ENCODE measurements around the gene ARCN1.

Gene ARCN1

GRCh38 chr11:118633979-118634378, 61.8 kb downstream of the ARCN1 start:
- H3K4me3 ChIP-seq (ENCODE audit: low read depth, low read length): no peak overlapping the region
- no peak for DNase-seq (ENCODE audit: low read depth)

GRCh38 chr11:118634431-118635236, 62.4 kb downstream of the ARCN1 start:
- no peak for TF ChIP-seq CTCF (IDR thresholded peaks at IDR 0.05; ENCODE audit: insufficient read depth, low read depth, low read length, missing control alignments)
- no peak for DNase-seq (ENCODE audit: low read depth)
- H3K4me3 ChIP-seq (ENCODE audit: low read depth, low read length): no peak overlapping the region

More at GRCh38 chr11:118633979-118634378, 61.8 kb downstream of the ARCN1 start:
- TF ChIP-seq CTCF (IDR thresholded peaks at IDR 0.05; ENCODE audit: insufficient read depth, low read depth, low read length, missing control alignments): no peak

- H3K4me3 ChIP-seq (ENCODE audit: low read depth, low read length): no peak overlapping the region
- no peak for TF ChIP-seq CTCF (IDR thresholded peaks at IDR 0.05; ENCODE audit: insufficient read depth, low read depth, low read length, missing control alignments)
- DNase-seq (ENCODE audit: low read depth): no peak
Observed at GRCh38 chr11:118635237-118635591, 63.0 kb downstream of the ARCN1 start.

- no peak overlapping the region for H3K4me3 ChIP-seq (ENCODE audit: low read depth, low read length)
- DNase-seq (ENCODE audit: low read depth): no peak
- TF ChIP-seq CTCF (IDR thresholded peaks at IDR 0.05; ENCODE audit: insufficient read depth, low read depth, low read length, missing control alignments): no peak
Observed at GRCh38 chr11:118635642-118636041, 63.4 kb downstream of the ARCN1 start.

GRCh38 chr11:118636569-118637290, 64.5 kb downstream of the ARCN1 start:
- TF ChIP-seq CTCF (IDR thresholded peaks at IDR 0.05; ENCODE audit: insufficient read depth, low read depth, low read length, missing control alignments): no peak
- H3K4me3 ChIP-seq (ENCODE audit: low read depth, low read length): no peak overlapping the region
- DNase-seq (ENCODE audit: low read depth): no peak

- no peak for DNase-seq (ENCODE audit: low read depth)
- no peak overlapping the region for H3K4me3 ChIP-seq (ENCODE audit: low read depth, low read length)
- TF ChIP-seq CTCF (IDR thresholded peaks at IDR 0.05; ENCODE audit: insufficient read depth, low read depth, low read length, missing control alignments): no peak
Observed at GRCh38 chr11:118638726-118639125, 66.5 kb downstream of the ARCN1 start.
